K562 (cell line): ENCODE data around the gene ZNF451. TPM values are rescaled to one million over a fixed set of nuclear protein-coding genes. Genes with fewer than 3 reads are reported as not detected.

Experiments
- C11orf30 ChIP-seq: fragments of 450-650 bp; IDR thresholded peaks from 2 replicates; pipeline ENCODE4 v1.6.1; 2016; ENCODE audit warnings: low read depth, mild to moderate bottlenecking
- CHD2 ChIP-seq: IDR thresholded peaks from 2 replicates; pipeline ENCODE4 v1.6.1; 2011; ENCODE audit warnings: low read depth, low read length
- CXXC5 ChIP-seq: fragments of 250-450 bp; sonication (Bioruptor Pico); IDR thresholded peaks from 2 replicates; pipeline ENCODE4 v1.8.0; 2022; ENCODE audit warnings: inconsistent platforms, mild to moderate bottlenecking, moderate library complexity
- EWSR1 ChIP-seq: fragments of 450-650 bp; IDR thresholded peaks from 2 replicates; pipeline ENCODE4 v1.6.1; 2018; ENCODE audit warnings: borderline replicate concordance, mild to moderate bottlenecking, low read depth, moderate library complexity; ENCODE audit not compliant: partially characterized antibody
- HDAC8 ChIP-seq: fragments of 450-650 bp; IDR thresholded peaks from 2 replicates; pipeline ENCODE4 v1.6.1; 2016; ENCODE audit warnings: mild to moderate bottlenecking, missing genetic modification characterization, moderate library complexity, missing compliant biosample characterization
- HLTF ChIP-seq: fragments of 450-650 bp; IDR thresholded peaks from 2 replicates; pipeline ENCODE4 v1.6.1; 2016
- HNRNPL ChIP-seq: fragments of 200-400 bp; formaldehyde crosslinking; IDR thresholded peaks from 2 replicates; pipeline ENCODE4 v1.6.1; 2017; ENCODE audit warnings: low read depth, mild to moderate bottlenecking, low read length
- JUN ChIP-seq, 2 experiments: sonication (generic) in 1 of 2; formaldehyde crosslinking in 1 of 2; IDR thresholded peaks; 2 replicates each; pipeline versions ENCODE4 v1.6.1 to v1.8.0; 2012 to 2022; ENCODE audit warnings: borderline replicate concordance in 2 of 2, mild to moderate bottlenecking in 2 of 2, improper control_type of control experiment in 1 of 2, low read depth in 1 of 2, low read length in 1 of 2, missing genetic modification reagents in 1 of 2
- KLF6 ChIP-seq: fragments of 250-450 bp; sonication (Bioruptor Pico); IDR thresholded peaks from 2 replicates; pipeline ENCODE4 v1.4.0; 2020; ENCODE audit warnings: mild to moderate bottlenecking, moderate library complexity, borderline replicate concordance
- NBN ChIP-seq: fragments of 450-650 bp; IDR thresholded peaks from 2 replicates; pipeline ENCODE4 v1.6.1; 2016; ENCODE audit warnings: low read depth, mild to moderate bottlenecking
- PURB ChIP-seq: sonication (generic); formaldehyde crosslinking; IDR thresholded peaks from 2 replicates; pipeline ENCODE4 v1.9.0; 2021; ENCODE audit warnings: low read depth, mild to moderate bottlenecking, missing genetic modification reagents
- SAFB2 ChIP-seq: fragments of 200-400 bp; formaldehyde crosslinking; IDR thresholded peaks from 2 replicates; pipeline ENCODE4 v1.6.1; 2018; ENCODE audit warnings: borderline replicate concordance, low read length, low read depth, moderate library complexity; ENCODE audit not compliant: severe bottlenecking
- XRCC3 ChIP-seq: fragments of 450-650 bp; IDR thresholded peaks from 2 replicates; pipeline ENCODE4 v1.6.1; 2017; ENCODE audit warnings: mild to moderate bottlenecking, moderate library complexity
- YBX1 ChIP-seq: fragments of 450-650 bp; IDR thresholded peaks from 2 replicates; pipeline ENCODE4 v1.7.1; 2016; ENCODE audit warnings: mild to moderate bottlenecking
- ZBTB17 ChIP-seq: fragments of 450-650 bp; formaldehyde crosslinking; IDR thresholded peaks from 2 replicates; pipeline ENCODE4 v1.4.0; 2020; ENCODE audit warnings: mild to moderate bottlenecking
- ZBTB7A ChIP-seq: IDR thresholded peaks from 2 replicates; pipeline ENCODE4 v1.6.1; 2011; ENCODE audit warnings: low read depth, mild to moderate bottlenecking, low read length, moderate library complexity, borderline replicate concordance; ENCODE audit not compliant: control insufficient read depth
- ZNF311 ChIP-seq: fragments of 250-450 bp; sonication (Bioruptor Pico); IDR thresholded peaks from 2 replicates; pipeline ENCODE4 v1.4.0; 2020; ENCODE audit warnings: mild to moderate bottlenecking, moderate library complexity
- ZNF561 ChIP-seq: fragments of 450-650 bp; formaldehyde crosslinking; conservative IDR thresholded peaks from 2 replicates; pipeline ENCODE4 v1.4.0; 2020; ENCODE audit warnings: mild to moderate bottlenecking, moderate library complexity
- ZNF695 ChIP-seq: fragments of 450-650 bp; formaldehyde crosslinking; IDR thresholded peaks from 2 replicates; pipeline ENCODE4 v1.4.0; 2020; ENCODE audit warnings: mild to moderate bottlenecking, moderate library complexity
- polyA plus RNA-seq, 8 experiments: library from polyadenylated mRNA; depleted of rRNA in 4 of 8; stranded (reverse) in 5 of 8; unstranded in 3 of 8; fragments of >200 nt; fragmentation: Nextera tagmentation in 2 of 8; fragmentation: Illumina TruSeq in 1 of 8; extraction: Ambion mirVana in 2 of 8; extraction: Trizol in 1 of 8; gene quantifications; 2 replicates each; pipeline versions ENCODE4 v1.2.1 to v1.2.3, GENCODE V29; 2011 to 2014; ENCODE audit warnings: inconsistent platforms in 1 of 8, missing spikeins in 1 of 8
- total RNA-seq, 7 experiments: library from RNA; depleted of rRNA in 6 of 7; stranded (reverse); fragments of >200 nt in 6 of 7; fragmentation: Illumina TruSeq in 2 of 7; extraction: Trizol in 2 of 7; gene quantifications; 2 replicates each; pipeline versions ENCODE4 v1.2.1 to v1.2.3, GENCODE V29; 2011 to 2021; ENCODE audit warnings: low replicate concordance in 1 of 7
- TF ChIP-seq, protein P1 (sequence below): fragments of 450-650 bp; IDR thresholded peaks from 2 replicates; pipeline ENCODE4 v1.6.1; 2017; ENCODE audit warnings: antibody characterized with exemption
- TF ChIP-seq, protein P2 (sequence below), 2 experiments: fragments of 200-800 bp in 1 of 2; sonication (Bioruptor generic) in 1 of 2; sonication (generic) in 1 of 2; formaldehyde crosslinking in 1 of 2; IDR thresholded peaks in 1 of 2; conservative IDR thresholded peaks in 1 of 2; 2 replicates each; pipeline versions ENCODE4 v1.5.0 to v1.6.1; 2016 to 2020; ENCODE audit warnings: missing compliant biosample characterization in 1 of 2, missing genetic modification characterization in 1 of 2, missing genetic modification reagents in 1 of 2
- TF ChIP-seq, protein P3 (sequence below): fragments of 250-450 bp; sonication (Bioruptor Pico); IDR thresholded peaks from 2 replicates; pipeline ENCODE4 v1.4.0; 2020; ENCODE audit warnings: mild to moderate bottlenecking, moderate library complexity

The ZNF451 gene
- total and polyA plus RNA-seq, 9 of the 15 experiments (the other 6 are each of a cell fraction or from before 2014, with no cell fraction given) = 16.1 to 74.3 (median 38.3) TPM

DNA sequence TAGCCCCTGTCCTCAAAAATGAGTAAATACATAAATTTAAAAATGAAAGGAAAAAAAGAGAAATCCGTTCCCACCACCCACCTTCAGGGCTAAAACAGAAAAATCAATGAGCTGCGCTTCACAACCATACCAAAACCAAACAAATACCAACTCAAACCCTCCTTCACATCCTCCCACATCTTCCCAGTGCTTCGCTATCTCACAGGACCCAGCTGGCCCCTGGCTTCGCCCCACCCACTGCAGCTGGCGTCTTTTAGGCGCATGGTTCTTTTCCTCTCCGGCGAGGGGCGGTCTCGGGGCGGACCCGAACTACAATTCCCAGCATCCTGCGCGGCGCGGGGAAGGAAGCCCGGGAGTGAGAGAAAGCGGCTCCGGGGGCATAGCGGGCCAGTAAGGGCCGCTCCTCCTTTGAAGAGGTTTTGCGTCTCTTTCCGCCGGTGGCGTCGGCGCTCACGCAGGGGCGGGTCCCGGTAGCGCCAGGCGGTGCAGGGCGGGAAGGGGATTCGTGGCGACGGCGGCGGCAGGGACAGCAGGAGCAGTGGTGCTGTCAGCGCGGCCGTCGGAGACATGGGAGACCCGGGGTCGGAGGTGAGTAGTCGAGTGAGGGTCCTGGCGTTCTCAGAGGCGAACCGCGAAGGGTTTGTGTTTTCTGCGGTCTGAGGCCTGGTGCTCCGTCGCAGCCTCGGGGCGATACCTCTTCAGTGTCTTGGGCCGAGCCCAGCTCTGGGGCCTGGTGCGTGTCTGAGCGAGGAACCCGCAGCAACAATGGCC lies at the start of gene ZNF451 (continued):
- TF ChIP-seq, protein P1, sequence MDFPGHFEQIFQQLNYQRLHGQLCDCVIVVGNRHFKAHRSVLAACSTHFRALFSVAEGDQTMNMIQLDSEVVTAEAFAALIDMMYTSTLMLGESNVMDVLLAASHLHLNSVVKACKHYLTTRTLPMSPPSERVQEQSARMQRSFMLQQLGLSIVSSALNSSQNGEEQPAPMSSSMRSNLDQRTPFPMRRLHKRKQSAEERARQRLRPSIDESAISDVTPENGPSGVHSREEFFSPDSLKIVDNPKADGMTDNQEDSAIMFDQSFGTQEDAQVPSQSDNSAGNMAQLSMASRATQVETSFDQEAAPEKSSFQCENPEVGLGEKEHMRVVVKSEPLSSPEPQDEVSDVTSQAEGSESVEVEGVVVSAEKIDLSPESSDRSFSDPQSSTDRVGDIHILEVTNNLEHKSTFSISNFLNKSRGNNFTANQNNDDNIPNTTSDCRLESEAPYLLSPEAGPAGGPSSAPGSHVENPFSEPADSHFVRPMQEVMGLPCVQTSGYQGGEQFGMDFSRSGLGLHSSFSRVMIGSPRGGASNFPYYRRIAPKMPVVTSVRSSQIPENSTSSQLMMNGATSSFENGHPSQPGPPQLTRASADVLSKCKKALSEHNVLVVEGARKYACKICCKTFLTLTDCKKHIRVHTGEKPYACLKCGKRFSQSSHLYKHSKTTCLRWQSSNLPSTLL = no peak
- peak; percentile 84 for TF ChIP-seq NBN
- peak; percentile 65 for TF ChIP-seq ZBTB17 (CRISPR knock-in tag)
- TF ChIP-seq, protein P2, sequence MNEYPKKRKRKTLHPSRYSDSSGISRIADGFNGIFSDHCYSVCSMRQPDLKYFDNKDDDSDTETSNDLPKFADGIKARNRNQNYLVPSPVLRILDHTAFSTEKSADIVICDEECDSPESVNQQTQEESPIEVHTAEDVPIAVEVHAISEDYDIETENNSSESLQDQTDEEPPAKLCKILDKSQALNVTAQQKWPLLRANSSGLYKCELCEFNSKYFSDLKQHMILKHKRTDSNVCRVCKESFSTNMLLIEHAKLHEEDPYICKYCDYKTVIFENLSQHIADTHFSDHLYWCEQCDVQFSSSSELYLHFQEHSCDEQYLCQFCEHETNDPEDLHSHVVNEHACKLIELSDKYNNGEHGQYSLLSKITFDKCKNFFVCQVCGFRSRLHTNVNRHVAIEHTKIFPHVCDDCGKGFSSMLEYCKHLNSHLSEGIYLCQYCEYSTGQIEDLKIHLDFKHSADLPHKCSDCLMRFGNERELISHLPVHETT (CRISPR knock-in tag; conservative IDR thresholded peaks at IDR 0.05 in 1 of 2, IDR thresholded peaks at IDR 0.05 in 1 of 2) = peak in 1 of 2 experiments; percentile 87; a peak in 2 of 4 replicates
- TF ChIP-seq ZBTB7A = no peak; the same call in 1 of the 2 replicates
- no peak for TF ChIP-seq C11orf30
- TF ChIP-seq HNRNPL = no peak
- peak; percentile 97 for TF ChIP-seq CXXC5 (CRISPR knock-in tag)
- TF ChIP-seq, protein P3, sequence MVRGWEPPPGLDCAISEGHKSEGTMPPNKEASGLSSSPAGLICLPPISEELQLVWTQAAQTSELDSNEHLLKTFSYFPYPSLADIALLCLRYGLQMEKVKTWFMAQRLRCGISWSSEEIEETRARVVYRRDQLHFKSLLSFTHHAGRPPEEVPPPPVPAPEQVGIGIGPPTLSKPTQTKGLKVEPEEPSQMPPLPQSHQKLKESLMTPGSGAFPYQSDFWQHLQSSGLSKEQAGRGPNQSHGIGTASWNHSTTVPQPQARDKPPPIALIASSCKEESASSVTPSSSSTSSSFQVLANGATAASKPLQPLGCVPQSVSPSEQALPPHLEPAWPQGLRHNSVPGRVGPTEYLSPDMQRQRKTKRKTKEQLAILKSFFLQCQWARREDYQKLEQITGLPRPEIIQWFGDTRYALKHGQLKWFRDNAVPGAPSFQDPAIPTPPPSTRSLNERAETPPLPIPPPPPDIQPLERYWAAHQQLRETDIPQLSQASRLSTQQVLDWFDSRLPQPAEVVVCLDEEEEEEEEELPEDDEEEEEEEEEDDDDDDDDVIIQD (CRISPR knock-in tag) = no peak
- no peak for TF ChIP-seq ZNF311
- TF ChIP-seq HLTF = peak; percentile 82; the same call in 1 of the 2 replicates
- no peak for TF ChIP-seq XRCC3
- TF ChIP-seq KLF6 (CRISPR knock-in tag) = peak; percentile 77; the same call in 1 of the 2 replicates
- TF ChIP-seq EWSR1 = no peak
- TF ChIP-seq CHD2 = 0 out of 2 replicates have a peak, but pooled peaks have one; percentile 13
- no peak for TF ChIP-seq ZNF561
- TF ChIP-seq ZNF695 = no peak
- no peak for TF ChIP-seq PURB (CRISPR knock-in tag)
- no peak for TF ChIP-seq SAFB2
- TF ChIP-seq JUN (IDR thresholded peaks at IDR 0.05; ENCODE audit: borderline replicate concordance, low read depth, low read length) = no peak; the same call in 1 of the 2 replicates
- no peak for TF ChIP-seq JUN (CRISPR knock-in tag; IDR thresholded peaks at IDR 0.05; ENCODE audit: borderline replicate concordance)
- TF ChIP-seq HDAC8 (tag) = no peak
- TF ChIP-seq YBX1 = no peak
